Diencephalon (tissue), 1 donor: ENCODE measurements around the gene CNNM1. TPM values are rescaled to one million over a fixed set of nuclear protein-coding genes. Genes with fewer than 3 reads are reported as not detected.

Source experiments
- total RNA-seq: library from RNA; depleted of rRNA; stranded (reverse); fragments of >200 nt; gene quantifications from one replicate; pipeline ENCODE4 v1.2.3, GENCODE V29; 2014

The CNNM1 gene
- total RNA-seq = 6.5 TPM

DNA sequence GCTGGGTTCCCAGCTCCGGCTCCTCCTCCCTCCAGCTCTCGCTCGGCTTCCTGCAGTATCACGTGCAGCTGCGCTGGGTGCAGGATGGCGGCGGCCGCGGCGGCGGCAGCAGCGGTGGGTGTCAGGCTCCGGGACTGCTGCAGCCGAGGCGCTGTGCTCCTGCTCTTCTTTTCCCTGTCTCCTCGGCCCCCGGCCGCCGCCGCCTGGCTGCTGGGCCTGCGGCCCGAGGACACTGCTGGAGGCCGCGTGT is at the start of gene CNNM1:
CNNM1 (plus strand) TSS at position 53 of the 250 bp plus-strand sequence; CDS start at position 85, 32 bp downstream.

DNA sequence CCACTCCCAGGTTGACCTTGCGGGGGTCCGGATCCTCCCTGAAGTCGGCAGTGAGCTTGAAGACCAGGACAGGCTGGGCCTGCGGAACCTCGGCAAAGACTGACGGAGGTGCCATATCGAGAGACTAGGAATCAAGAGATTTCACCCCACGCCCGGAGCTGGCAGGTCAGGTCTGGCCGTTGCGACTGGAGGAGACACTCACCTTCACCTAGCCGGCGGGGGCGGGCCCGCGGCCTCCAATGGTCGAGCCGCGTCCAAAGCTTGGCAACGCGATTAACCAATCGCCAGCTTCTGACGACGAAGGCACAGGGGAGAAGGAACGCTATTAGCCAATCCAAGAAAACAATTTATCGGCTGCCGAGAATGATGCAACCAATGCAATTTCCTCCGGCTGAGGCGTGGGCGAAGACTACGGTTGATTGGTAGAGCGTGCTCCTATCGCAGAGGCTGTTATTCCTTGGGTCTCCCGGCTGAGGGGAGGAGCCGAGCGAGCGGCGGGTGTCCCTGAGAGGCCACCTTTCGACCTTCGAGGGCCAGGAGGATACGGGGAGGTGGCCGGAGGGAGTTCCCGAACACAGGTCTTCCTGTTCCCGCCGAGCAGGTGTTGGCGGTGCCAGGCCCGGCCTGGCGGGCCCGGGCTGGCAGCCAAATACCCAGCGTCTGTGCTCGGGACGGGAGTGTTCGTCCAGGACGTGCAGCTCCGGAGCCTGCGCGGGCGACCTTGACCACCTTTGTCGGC is 101.5 kb downstream of the CNNM1 start, which contains the start of gene GOT1:
GOT1 (minus strand) TSS at position 174 of the 739 bp plus-strand sequence; CDS start at position 115, 59 bp downstream.

Other genes starting within 250 kb of the CNNM1 start
- gene HPSE2, start 93.5 kb upstream of the CNNM1 start, total RNA-seq = 0.23 TPM
- gene GOT1, start 101.3 kb downstream of the CNNM1 start, total RNA-seq = 66.9 TPM
- not detected for gene NKX2-3, start 203.6 kb downstream of the CNNM1 start, total RNA-seq